PC-3 (cell line): ENCODE data around the gene DNAJA3. TPM values are rescaled to one million over a fixed set of nuclear protein-coding genes. Genes with fewer than 3 reads are reported as not detected.

Experiments
- ATAC-seq: fragments of 200-7000 bp; cut with Tn5 transposase; 2 replicates; pipeline ENCODE4 v1.9.1; 2020; ENCODE audit warnings: mild to moderate bottlenecking, moderate library complexity
- BruUV-seq: library from RNA; stranded (reverse); fragments of 400-500 nt; replicated peaks from 2 replicates; lab custom pipeline; 2021; lab: Mats Ljungman, UMichigan
- CTCF ChIA-PET: fragments of 300-600 bp; sonication (Branson Sonifier 250); formaldehyde crosslinking; loops from one replicate; lab custom pipeline; 2022; ENCODE audit warnings: antibody characterized with exemption; lab: Charles Lee
- POLR2A ChIA-PET: fragments of 300-600 bp; sonication (Branson Sonifier 250); formaldehyde crosslinking; loops from one replicate; lab custom pipeline; 2022; ENCODE audit warnings: antibody characterized with exemption; ENCODE audit not compliant: unreplicated experiment; lab: Charles Lee
- DNase-seq: peaks from one replicate; pipeline ENCODE4 v3.0.0-alpha.2; 2015
- H2AFZ ChIP-seq: fragments of 300-600 bp; sonication (generic); 2 replicates; pipeline ENCODE4 v1.6.0; 2016; ENCODE audit warnings: antibody characterized with exemption, low read length
- H3F3A ChIP-seq: fragments of 300-600 bp; sonication (generic); one replicate; pipeline ENCODE4 v1.6.0; 2017; ENCODE audit warnings: antibody characterized with exemption, low read length, control low read depth, mild to moderate bottlenecking; ENCODE audit not compliant: unreplicated experiment
- H3K27ac ChIP-seq: fragments of 300-600 bp; sonication (generic); 2 replicates; pipeline ENCODE4 v1.5.1; 2016; ENCODE audit warnings: mild to moderate bottlenecking, low read length
- H3K27me3 ChIP-seq: fragments of 300-600 bp; sonication (generic); 2 replicates; pipeline ENCODE4 v1.6.1; 2016; ENCODE audit warnings: low read length, mixed read lengths
- H3K36me3 ChIP-seq: fragments of 300-600 bp; sonication (generic); 2 replicates; pipeline ENCODE4 v1.6.1; 2016; ENCODE audit warnings: low read depth, mixed run types, low read length, mixed read lengths
- H3K4me1 ChIP-seq: fragments of 300-600 bp; sonication (generic); 2 replicates; pipeline ENCODE4 v1.5.1; 2016; ENCODE audit warnings: low read length; ENCODE audit not compliant: insufficient read depth
- H3K4me2 ChIP-seq: fragments of 300-600 bp; sonication (generic); 2 replicates; pipeline ENCODE4 v1.6.0; 2016; ENCODE audit warnings: low read length
- H3K4me3 ChIP-seq: fragments of 300-600 bp; sonication (generic); 2 replicates; pipeline ENCODE4 v1.5.1; 2016; ENCODE audit warnings: mild to moderate bottlenecking, low read length, mixed read lengths
- H3K79me2 ChIP-seq: fragments of 300-600 bp; sonication (generic); 2 replicates; pipeline ENCODE4 v1.6.1; 2017; ENCODE audit warnings: low read length, mixed read lengths
- H3K9ac ChIP-seq: fragments of 300-600 bp; sonication (generic); 2 replicates; pipeline ENCODE4 v1.6.0; 2016; ENCODE audit warnings: mild to moderate bottlenecking, low read length
- H3K9me2 ChIP-seq: fragments of 300-600 bp; sonication (generic); replicated peaks from 2 replicates; pipeline ENCODE4 v1.6.1; 2016; ENCODE audit warnings: mixed run types, low read length, mixed read lengths
- H3K9me3 ChIP-seq: fragments of 300-600 bp; sonication (generic); 2 replicates; pipeline ENCODE4 v1.6.1; 2016; ENCODE audit warnings: low read length, mixed read lengths
- H4K20me1 ChIP-seq: fragments of 300-600 bp; sonication (generic); 2 replicates; pipeline ENCODE4 v1.6.1; 2016; ENCODE audit warnings: low read length, mixed read lengths
- CTCF ChIP-seq: fragments of 300-600 bp; sonication (generic); conservative IDR thresholded peaks from 2 replicates; pipeline ENCODE4 v1.5.1; 2017; ENCODE audit warnings: antibody characterized with exemption, low read depth, mild to moderate bottlenecking, low read length
- EZH2 ChIP-seq: fragments of 300-600 bp; sonication (generic); IDR thresholded peaks from one replicate; pipeline ENCODE4 v1.6.1; 2017; ENCODE audit warnings: antibody characterized with exemption, mild to moderate bottlenecking, low read length; ENCODE audit not compliant: unreplicated experiment
- EZH2phosphoT487 ChIP-seq: fragments of 300-600 bp; sonication (generic); IDR thresholded peaks from 2 replicates; pipeline ENCODE4 v1.6.1; 2018; ENCODE audit warnings: mild to moderate bottlenecking, antibody characterized with exemption, low read length, borderline replicate concordance
- intact Hi-C: fragments of 100-400 bp; cut with micrococcal nuclease; formaldehyde crosslinking; loops from 2 replicates; pipeline ENCODE4 v1.9.0; 2023
- total RNA-seq: library from RNA; depleted of rRNA; stranded (reverse); fragments of >200 nt; gene quantifications from 2 replicates; pipeline ENCODE4 v1.2.3, GENCODE V29; 2014

The DNAJA3 gene
- total RNA-seq, 1 experiment from 2014 or later, result 123 TPM

GRCh38 chr16:4381935-4382794, 43.5 kb upstream of the DNAJA3 start:
- no peak overlapping the region for H3K27ac ChIP-seq
- no peaks in the 10 kb centered on the region for H3F3A ChIP-seq
- no peaks in the 10 kb centered on the region for H4K20me1 ChIP-seq
- no TSS peak for BruUV-seq
- no peaks in the 10 kb centered on the region for H3K9me2 ChIP-seq
- TF ChIP-seq CTCF (no peak), EZH2phosphoT487 (no peak), EZH2 (no peak)
- no peak overlapping the region for H3K9ac ChIP-seq
- ATAC-seq (no peak), DNase-seq (no peak)
- ChIA-PET POLR2A (no interaction called here), CTCF (no interaction called here)
- no peaks in the 10 kb centered on the region for H3K79me2 ChIP-seq
- H3K4me3 ChIP-seq, result no peak overlapping the region
- intact Hi-C loops, result no loop called here
- no peaks in the 10 kb centered on the region for H3K4me1 ChIP-seq
- no peaks in the 10 kb centered on the region for H3K27me3 ChIP-seq
- H2AFZ ChIP-seq, result no peak overlapping the region
- no peaks in the 10 kb centered on the region for H3K9me3 ChIP-seq
- no peaks in the 10 kb centered on the region for H3K36me3 ChIP-seq
- no peak overlapping the region for H3K4me2 ChIP-seq

- no peaks in the 10 kb centered on the region for H3K9me2 ChIP-seq
- intact Hi-C loops, result no loop called here
- H3K9ac ChIP-seq, result no peak overlapping the region
- ChIA-PET CTCF (no interaction called here), POLR2A (no interaction called here)
- H3K4me3 ChIP-seq, result no peak overlapping the region
- no peaks in the 10 kb centered on the region for H3K79me2 ChIP-seq
- no peak overlapping the region for H3K27ac ChIP-seq
- H3K27me3 ChIP-seq, result no peaks in the 10 kb centered on the region
- H3K4me1 ChIP-seq, result no peaks in the 10 kb centered on the region
- DNase-seq (no peak), ATAC-seq (no peak)
- no peaks in the 10 kb centered on the region for H3F3A ChIP-seq
- no peak overlapping the region for H3K4me2 ChIP-seq
- no peaks in the 10 kb centered on the region for H4K20me1 ChIP-seq
- no peak for TF ChIP-seq CTCF
- no peak for TF ChIP-seq EZH2phosphoT487
- no peak for TF ChIP-seq EZH2
- H3K9me3 ChIP-seq, result no peaks in the 10 kb centered on the region
- no TSS peak for BruUV-seq
- no peaks in the 10 kb centered on the region for H3K36me3 ChIP-seq
- no peak overlapping the region for H2AFZ ChIP-seq
These were observed 42.8 kb upstream of the DNAJA3 start for GRCh38 chr16:4382795-4383357.
